SJSA1 (cell line): ENCODE data around the gene CERS1. TPM values are rescaled to one million over a fixed set of nuclear protein-coding genes. Genes with fewer than 3 reads are reported as not detected.

ENCODE experiments used
- DNase-seq, 2 experiments: peaks; one replicate each; pipeline ENCODE4 v3.0.0-alpha.2; 2015 to 2020; ENCODE audit warnings: low spot score in 2 of 2, low read depth in 1 of 2
- H3K27ac ChIP-seq: fragments of 250-450 bp; sonication (Bioruptor Pico); 2 replicates; pipeline ENCODE4 v1.5.1; 2020; ENCODE audit warnings: mild to moderate bottlenecking, moderate library complexity
- H3K27me3 ChIP-seq: fragments of 250-450 bp; sonication (Bioruptor Pico); replicated peaks from 2 replicates; pipeline ENCODE4 v1.5.1; 2020; ENCODE audit warnings: mild to moderate bottlenecking, moderate library complexity
- H3K36me3 ChIP-seq: fragments of 250-450 bp; sonication (Bioruptor Pico); 2 replicates; pipeline ENCODE4 v1.5.1; 2020; ENCODE audit warnings: mild to moderate bottlenecking
- H3K4me1 ChIP-seq: fragments of 250-450 bp; sonication (Bioruptor Pico); replicated peaks from 2 replicates; pipeline ENCODE4 v1.6.1; 2021; ENCODE audit warnings: mild to moderate bottlenecking
- H3K4me3 ChIP-seq: fragments of 250-450 bp; sonication (Bioruptor Pico); 2 replicates; pipeline ENCODE4 v1.5.1; 2020; ENCODE audit warnings: mild to moderate bottlenecking
- H3K9me3 ChIP-seq: fragments of 250-450 bp; sonication (Bioruptor Pico); replicated peaks from 2 replicates; pipeline ENCODE4 v1.5.1; 2020; ENCODE audit warnings: mild to moderate bottlenecking
- total RNA-seq: library from RNA; depleted of rRNA; stranded (reverse); fragments of >200 nt; shearing (Covaris generic); gene quantifications from 2 replicates; pipeline ENCODE4 v1.2.3, GENCODE V29; 2014

CERS1 gene
- total RNA-seq, 1 experiment from 2014 or later, result not detected

GRCh38 chr19:18856385-18857126 is 39.4 kb downstream of the CERS1 start:
- Histone ChIP-seq H3K4me3 (no peak overlapping the region), H3K9me3 (no peaks in the 10 kb centered on the region), H3K27me3 (no peaks in the 10 kb centered on the region), H3K36me3 (peaks cover 97% of the 10 kb centered on the region), H3K4me1 (no peaks in the 10 kb centered on the region), H3K27ac (no peak overlapping the region)
- no peak for DNase-seq

- DNase-seq, result no peak
- Histone ChIP-seq H3K27me3 (no peaks in the 10 kb centered on the region), H3K27ac (no peak overlapping the region), H3K9me3 (no peaks in the 10 kb centered on the region), H3K4me3 (no peak overlapping the region), H3K4me1 (no peaks in the 10 kb centered on the region), H3K36me3 (peaks cover 97% of the 10 kb centered on the region)
Observed at GRCh38 chr19:18855647-18856384, 40.1 kb downstream of the CERS1 start.

GRCh38 chr19:18854982-18855381 is 41.0 kb downstream of the CERS1 start:
- Histone ChIP-seq H3K4me3 (no peak overlapping the region), H3K4me1 (no peaks in the 10 kb centered on the region), H3K27me3 (no peaks in the 10 kb centered on the region), H3K27ac (no peak overlapping the region), H3K36me3 (peaks cover 97% of the 10 kb centered on the region), H3K9me3 (no peaks in the 10 kb centered on the region)
- no peak for DNase-seq

GRCh38 chr19:18853755-18854427 is 42.1 kb downstream of the CERS1 start:
- H3K4me1 ChIP-seq, result no peaks in the 10 kb centered on the region
- no peak overlapping the region for H3K4me3 ChIP-seq
- peaks cover 97% of the 10 kb centered on the region for H3K36me3 ChIP-seq
- DNase-seq, result no peak
- H3K27ac ChIP-seq, result no peak overlapping the region
- no peaks in the 10 kb centered on the region for H3K9me3 ChIP-seq
- no peaks in the 10 kb centered on the region for H3K27me3 ChIP-seq

- no peak for DNase-seq
- peaks cover 97% of the 10 kb centered on the region for H3K36me3 ChIP-seq
- H3K4me3 ChIP-seq, result no peak overlapping the region
- H3K4me1 ChIP-seq, result no peaks in the 10 kb centered on the region
- H3K9me3 ChIP-seq, result no peaks in the 10 kb centered on the region
- H3K27me3 ChIP-seq, result no peaks in the 10 kb centered on the region
- no peak overlapping the region for H3K27ac ChIP-seq
Observed at GRCh38 chr19:18852648-18853047, 43.3 kb downstream of the CERS1 start.

GRCh38 chr19:18851673-18852325 is 44.2 kb downstream of the CERS1 start:
- no peak for DNase-seq
- Histone ChIP-seq H3K27ac (no peak overlapping the region), H3K27me3 (no peaks in the 10 kb centered on the region), H3K4me1 (no peaks in the 10 kb centered on the region), H3K4me3 (no peak overlapping the region), H3K36me3 (peaks cover 97% of the 10 kb centered on the region), H3K9me3 (no peaks in the 10 kb centered on the region)

GRCh38 chr19:18850471-18851375 is 45.2 kb downstream of the CERS1 start:
- Histone ChIP-seq H3K4me3 (no peak overlapping the region), H3K27ac (no peak overlapping the region), H3K36me3 (peaks cover 87% of the 10 kb centered on the region), H3K4me1 (no peaks in the 10 kb centered on the region), H3K27me3 (no peaks in the 10 kb centered on the region), H3K9me3 (no peaks in the 10 kb centered on the region)
- DNase-seq, result no peak

GRCh38 chr19:18849838-18850400 is 46.0 kb downstream of the CERS1 start:
- H3K4me1 ChIP-seq, result no peaks in the 10 kb centered on the region
- no peaks in the 10 kb centered on the region for H3K9me3 ChIP-seq
- no peaks in the 10 kb centered on the region for H3K27me3 ChIP-seq
- H3K4me3 ChIP-seq, result no peak overlapping the region
- no peak for DNase-seq
- peaks cover 86% of the 10 kb centered on the region for H3K36me3 ChIP-seq
- no peak overlapping the region for H3K27ac ChIP-seq

- no peaks in the 10 kb centered on the region for H3K9me3 ChIP-seq
- H3K4me1 ChIP-seq, result no peaks in the 10 kb centered on the region
- H3K36me3 ChIP-seq, result peaks cover 80% of the 10 kb centered on the region
- H3K27ac ChIP-seq, result no peak overlapping the region
- H3K4me3 ChIP-seq, result no peak overlapping the region
- no peak for DNase-seq
- no peaks in the 10 kb centered on the region for H3K27me3 ChIP-seq
Observed at GRCh38 chr19:18848878-18849661, 46.9 kb downstream of the CERS1 start.

- Histone ChIP-seq H3K4me1 (peaks cover 4% of the 10 kb centered on the region), H3K27ac (no peak overlapping the region), H3K27me3 (no peaks in the 10 kb centered on the region), H3K4me3 (no peak overlapping the region), H3K36me3 (peaks cover 68% of the 10 kb centered on the region), H3K9me3 (no peaks in the 10 kb centered on the region)
- DNase-seq, result no peak
Observed at GRCh38 chr19:18847549-18848463, 48.2 kb downstream of the CERS1 start.

GRCh38 chr19:18846862-18847548 is 49.0 kb downstream of the CERS1 start:
- peak; percentile 53 to 72 for DNase-seq
- no peaks in the 10 kb centered on the region for H3K9me3 ChIP-seq
- H3K27ac ChIP-seq, result no peak overlapping the region
- peaks cover 62% of the 10 kb centered on the region for H3K36me3 ChIP-seq
- no peaks in the 10 kb centered on the region for H3K27me3 ChIP-seq
- H3K4me3 ChIP-seq, result no peak overlapping the region
- H3K4me1 ChIP-seq, result peaks cover 4% of the 10 kb centered on the region
